CD1c-positive myeloid dendritic cell (primary cell): ENCODE results near the gene ERN2.

Experiments
- DNase-seq: peaks from one replicate; pipeline ENCODE4 v3.0.0-alpha.2; 2016; ENCODE audit errors: extremely low spot score

Gene ERN2

GRCh38 chr16:23640615-23640930 is 72.4 kb downstream of the ERN2 start:
- peak; percentile 39 for DNase-seq
